Neural cell (in vitro differentiated cells): ENCODE data around the gene RNF187.

ENCODE experiments used
- EP300 ChIP-seq: fragments of 450-650 bp; conservative IDR thresholded peaks from 2 replicates; pipeline ENCODE4 v1.6.1; 2014; ENCODE audit warnings: antibody characterized with exemption, mild to moderate bottlenecking, moderate library complexity; ENCODE audit not compliant: poor library complexity, severe bottlenecking
- EZH2 ChIP-seq: fragments of 200-600, 300-800 bp; shearing (Covaris generic), sonication (generic); IDR thresholded peaks from 2 replicates; pipeline ENCODE4 v1.6.1; 2014; ENCODE audit warnings: antibody characterized with exemption, low read length, borderline replicate concordance, mild to moderate bottlenecking; ENCODE audit not compliant: insufficient read depth, poor library complexity, severe bottlenecking
- POLR2AphosphoS5 ChIP-seq: IDR thresholded peaks from 2 replicates; pipeline ENCODE4 v1.6.1; 2012
- RAD21 ChIP-seq: fragments of 450-650 bp; conservative IDR thresholded peaks from 2 replicates; pipeline ENCODE4 v1.6.1; 2014; ENCODE audit warnings: antibody characterized with exemption, mild to moderate bottlenecking, moderate library complexity
- TAF1 ChIP-seq: IDR thresholded peaks from 2 replicates; pipeline ENCODE4 v1.6.1; 2012; ENCODE audit warnings: low read depth
- TF ChIP-seq, protein P1 (sequence below): fragments of 450-650 bp; IDR thresholded peaks from 2 replicates; pipeline ENCODE4 v1.5.1; 2014; ENCODE audit warnings: antibody characterized with exemption, mild to moderate bottlenecking, moderate library complexity; ENCODE audit not compliant: poor library complexity, severe bottlenecking

DNA sequence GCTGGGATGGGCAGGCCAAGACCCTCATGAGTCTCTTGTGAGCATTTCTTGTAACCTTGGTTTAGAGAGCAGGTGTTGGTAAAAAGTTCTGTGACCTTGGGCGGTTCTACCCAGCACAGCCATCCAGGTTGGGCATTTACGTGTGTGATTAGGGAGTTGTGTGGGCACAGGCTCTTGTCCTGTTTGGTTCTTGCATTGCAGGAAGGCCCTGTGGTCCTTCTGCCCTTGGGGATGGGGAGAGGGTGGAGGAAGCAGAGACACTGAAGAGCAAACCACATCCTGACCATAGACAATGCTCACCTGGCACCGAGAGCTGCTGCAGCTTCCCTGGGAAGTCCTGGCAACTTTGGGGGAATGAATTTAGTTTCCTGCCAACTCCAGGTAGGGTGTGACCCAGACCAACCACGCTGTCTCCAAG, 25.6 kb downstream of the RNF187 start:
- TF ChIP-seq RAD21 (no peak), EZH2 (no peak), POLR2AphosphoS5 (no peak), TAF1 (no peak), EP300 (no peak)
- TF ChIP-seq, protein P1, sequence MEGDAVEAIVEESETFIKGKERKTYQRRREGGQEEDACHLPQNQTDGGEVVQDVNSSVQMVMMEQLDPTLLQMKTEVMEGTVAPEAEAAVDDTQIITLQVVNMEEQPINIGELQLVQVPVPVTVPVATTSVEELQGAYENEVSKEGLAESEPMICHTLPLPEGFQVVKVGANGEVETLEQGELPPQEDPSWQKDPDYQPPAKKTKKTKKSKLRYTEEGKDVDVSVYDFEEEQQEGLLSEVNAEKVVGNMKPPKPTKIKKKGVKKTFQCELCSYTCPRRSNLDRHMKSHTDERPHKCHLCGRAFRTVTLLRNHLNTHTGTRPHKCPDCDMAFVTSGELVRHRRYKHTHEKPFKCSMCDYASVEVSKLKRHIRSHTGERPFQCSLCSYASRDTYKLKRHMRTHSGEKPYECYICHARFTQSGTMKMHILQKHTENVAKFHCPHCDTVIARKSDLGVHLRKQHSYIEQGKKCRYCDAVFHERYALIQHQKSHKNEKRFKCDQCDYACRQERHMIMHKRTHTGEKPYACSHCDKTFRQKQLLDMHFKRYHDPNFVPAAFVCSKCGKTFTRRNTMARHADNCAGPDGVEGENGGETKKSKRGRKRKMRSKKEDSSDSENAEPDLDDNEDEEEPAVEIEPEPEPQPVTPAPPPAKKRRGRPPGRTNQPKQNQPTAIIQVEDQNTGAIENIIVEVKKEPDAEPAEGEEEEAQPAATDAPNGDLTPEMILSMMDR = no peak
